Endothelial cell of umbilical vein (primary cell): ENCODE results near the gene PPP2R5B. TPM values are rescaled to one million over a fixed set of nuclear protein-coding genes. Genes with fewer than 3 reads are reported as not detected.

Experiments used
- BruUV-seq: library from RNA; stranded (reverse); fragments of 400-500 nt; replicated peaks from 2 replicates; lab custom pipeline; 2021; lab: Mats Ljungman, UMichigan
- CTCF ChIA-PET: fragments of 300-600, 350-600 bp; sonication (Branson Sonifier 250); formaldehyde crosslinking; loops from one replicate; lab custom pipeline; 2021; ENCODE audit warnings: antibody characterized with exemption, inconsistent platforms; lab: Charles Lee
- POLR2A ChIA-PET: fragments of 300-600, 350-600 bp; sonication (Branson Sonifier 250); formaldehyde crosslinking; loops from one replicate; lab custom pipeline; 2021; ENCODE audit warnings: antibody characterized with exemption, inconsistent platforms; lab: Charles Lee
- DNase-seq: peaks from one replicate; pipeline ENCODE4 v3.0.0-alpha.2; 2011; ENCODE audit warnings: low read depth, low spot score
- FAIRE-seq: peaks from 2 replicates; lab custom pipeline; 2011; peaks lifted over from hg19 to GRCh38; lab: Jason Lieb, UNC
- H2AFZ ChIP-seq: 2 replicates; pipeline ENCODE4 v1.6.0; 2012; ENCODE audit warnings: low read depth, low read length, control low read depth, inconsistent platforms
- H3K27ac ChIP-seq: 2 replicates; pipeline ENCODE4 v1.5.1; 2011; ENCODE audit warnings: low read depth, mild to moderate bottlenecking, control low read depth, low read length, moderate library complexity; ENCODE audit not compliant: insufficient read depth
- H3K27me3 ChIP-seq, 2 experiments: 2 replicates each; pipeline versions ENCODE4 v1.6.0 to v1.6.1; 2011; ENCODE audit warnings: low read length in 2 of 2, mixed read lengths in 1 of 2; ENCODE audit not compliant: control insufficient read depth in 2 of 2, insufficient read depth in 2 of 2
- H3K36me3 ChIP-seq, 2 experiments: 2 replicates in 1 of 2; 3 replicates in 1 of 2; pipeline ENCODE4 v1.5.1; 2011; ENCODE audit warnings: low read length in 2 of 2, mild to moderate bottlenecking in 1 of 2, moderate library complexity in 1 of 2; ENCODE audit not compliant: control insufficient read depth in 2 of 2, insufficient read depth in 2 of 2; ENCODE audit errors: extremely low read depth in 1 of 2
- H3K4me1 ChIP-seq: 3 replicates; pipeline ENCODE4 v1.5.1; 2011; ENCODE audit warnings: mild to moderate bottlenecking, low read length; ENCODE audit not compliant: control insufficient read depth, insufficient read depth; ENCODE audit errors: extremely low read depth
- H3K4me2 ChIP-seq: 2 replicates; pipeline ENCODE4 v1.6.1; 2011; ENCODE audit warnings: low read length, control low read depth, mixed read lengths; ENCODE audit not compliant: insufficient read depth
- H3K4me3 ChIP-seq, 3 experiments: fragments of 200-600 bp in 1 of 3; sonication (generic), shearing (Covaris generic) in 1 of 3; replicated peaks in 1 of 3; 2 replicates each; pipeline ENCODE4 v1.5.1; 2011 to 2016; ENCODE audit warnings: control low read depth in 3 of 3, low read length in 3 of 3, mild to moderate bottlenecking in 2 of 3, inconsistent platforms in 1 of 3, low read depth in 1 of 3, moderate library complexity in 1 of 3; ENCODE audit not compliant: insufficient read depth in 1 of 3
- H3K79me2 ChIP-seq: 2 replicates; pipeline ENCODE4 v1.6.0; 2012; ENCODE audit warnings: low read length, inconsistent platforms; ENCODE audit not compliant: control insufficient read depth, insufficient read depth
- H3K9ac ChIP-seq: replicated peaks from 2 replicates; pipeline ENCODE3; 2011; ENCODE audit warnings: low read length, control low read depth; ENCODE audit not compliant: insufficient read depth; ENCODE audit errors: extremely low read depth
- H3K9me1 ChIP-seq: replicated peaks from 3 replicates; pipeline ENCODE4 v1.6.0; 2011; ENCODE audit warnings: mild to moderate bottlenecking, low read length; ENCODE audit not compliant: control insufficient read depth, insufficient read depth; ENCODE audit errors: extremely low read depth
- H3K9me3 ChIP-seq: replicated peaks from 2 replicates; pipeline ENCODE4 v1.5.1; 2012; ENCODE audit warnings: low read length, inconsistent platforms; ENCODE audit not compliant: control insufficient read depth, insufficient read depth
- H4K20me1 ChIP-seq: replicated peaks from 2 replicates; pipeline ENCODE3; 2011; ENCODE audit warnings: mild to moderate bottlenecking, low read length; ENCODE audit not compliant: control insufficient read depth, insufficient read depth; ENCODE audit errors: extremely low read depth
- EZH2 ChIP-seq: IDR thresholded peaks from 2 replicates; pipeline ENCODE4 v1.6.1; 2012; ENCODE audit warnings: borderline replicate concordance, low read depth, mild to moderate bottlenecking, moderate library complexity, low read length, inconsistent platforms; ENCODE audit not compliant: severe bottlenecking
- FOS ChIP-seq: IDR thresholded peaks from 2 replicates; pipeline ENCODE4 v1.6.1; 2011; ENCODE audit warnings: mild to moderate bottlenecking, low read length, moderate library complexity, borderline replicate concordance; ENCODE audit not compliant: insufficient read depth
- GATA2 ChIP-seq: IDR thresholded peaks from 2 replicates; pipeline ENCODE4 v1.7.0; 2011; ENCODE audit warnings: low read depth, mild to moderate bottlenecking, moderate library complexity, mixed read lengths, low read length; ENCODE audit not compliant: insufficient read length, insufficient read depth
- JUN ChIP-seq: IDR thresholded peaks from 2 replicates; pipeline ENCODE4 v1.6.1; 2011; ENCODE audit warnings: borderline replicate concordance, low read depth; ENCODE audit not compliant: insufficient read length, insufficient read depth
- MYC ChIP-seq: IDR thresholded peaks from one replicate; pipeline ENCODE4 v1.6.1; 2011; ENCODE audit warnings: mild to moderate bottlenecking, low read depth, low read length
- POLR2A ChIP-seq: IDR thresholded peaks from 2 replicates; pipeline ENCODE4 v1.6.1; 2012; ENCODE audit warnings: low read depth, mild to moderate bottlenecking, control low read depth, low read length
- POLR2AphosphoS5 ChIP-seq: IDR thresholded peaks from 2 replicates; pipeline ENCODE4 v1.6.1; 2012; ENCODE audit warnings: low read depth, mild to moderate bottlenecking, control low read depth, low read length, moderate library complexity; ENCODE audit not compliant: insufficient read depth
- dilution Hi-C: fragments of 300-500 bp; cut with MboI; formaldehyde crosslinking; loops from one replicate; pipeline ENCODE4 v1.15.0; 2019; ENCODE audit warnings: low sequenced_read_pairs; ENCODE audit not compliant: extremely low pct_ligation_motif_present
- intact Hi-C: fragments of 100-400 bp; cut with micrococcal nuclease; formaldehyde crosslinking; loops from one replicate; pipeline ENCODE4 v1.10.0; 2022
- polyA plus RNA-seq, 4 experiments: library from polyadenylated mRNA; depleted of rRNA in 3 of 4; stranded (reverse) in 3 of 4; unstranded in 1 of 4; fragments of >200 nt; gene quantifications; 2 replicates each; pipeline versions ENCODE4 v1.2.1 to v1.2.3, GENCODE V29; 2011 to 2012; ENCODE audit warnings: missing spikeins in 1 of 4
- total RNA-seq: library from RNA; stranded (reverse); gene quantifications from 2 replicates; pipeline ENCODE4 v1.2.3, GENCODE V29; 2021
- TF ChIP-seq, protein P1 (sequence below), 2 donors: IDR thresholded peaks; 1 replicate in 1 of 2; 2 replicates in 1 of 2; pipeline ENCODE4 v1.5.1; 2011; ENCODE audit warnings: low read length in 2 of 2, mild to moderate bottlenecking in 2 of 2, moderate library complexity in 2 of 2, control low read depth in 1 of 2, inconsistent platforms in 1 of 2, low read depth in 1 of 2; ENCODE audit not compliant: insufficient read depth in 1 of 2; ENCODE audit errors: extremely low read depth in 1 of 2
- TF ChIP-seq, protein P2 (sequence below): IDR thresholded peaks from 2 replicates; pipeline ENCODE4 v1.6.1; 2011; ENCODE audit not compliant: insufficient read depth, insufficient read length

The PPP2R5B gene
- total and polyA plus RNA-seq, 2 donors (not counting 3 experiments of a cell fraction or from before 2014, with no cell fraction given): 17.6 to 17.8 TPM

DNA sequence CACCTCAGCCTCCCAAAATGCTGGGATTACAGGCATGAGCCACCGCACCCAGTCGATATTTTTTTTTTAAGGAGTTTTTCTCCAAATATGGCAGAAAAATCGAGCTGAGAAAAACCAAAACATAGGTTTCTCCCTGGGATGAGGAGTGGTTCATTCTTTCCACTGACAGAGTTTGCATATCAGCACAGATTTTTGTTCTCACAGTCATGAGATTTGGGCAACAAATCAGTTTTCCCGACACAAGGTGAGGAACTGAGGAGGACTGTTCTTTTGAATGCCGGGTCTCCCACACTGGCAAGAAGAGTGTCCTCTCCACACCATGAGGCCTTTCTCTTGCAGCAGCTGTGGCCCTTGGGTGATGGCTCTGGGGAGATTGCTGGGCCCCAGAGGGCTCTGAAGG, 42.2 kb upstream of the PPP2R5B start:
- intact Hi-C loops: no loop called here
- Histone ChIP-seq H3K4me3 (no peak overlapping the region), H3K9ac (no peak overlapping the region), H3K27ac (no peak overlapping the region), H3K9me3 (no peaks in the 10 kb centered on the region), H3K9me1 (no peaks in the 10 kb centered on the region), H3K27me3 (no peaks in the 10 kb centered on the region), H3K36me3 (no peaks in the 10 kb centered on the region), H3K4me2 (no peak overlapping the region), H2AFZ (no peak overlapping the region), H4K20me1 (no peaks in the 10 kb centered on the region), H3K79me2 (peaks cover 11% of the 10 kb centered on the region), H3K4me1 (peaks cover 17% of the 10 kb centered on the region)
- DNase-seq (no peak), FAIRE-seq (no peak)
- CTCF ChIA-PET: interaction anchor here (1.3 to 2.7 kb wide), 5 partner anchors 13 to 132 kb away, joined by 3 to 7 read pairs (median 5); partner anchors contain the start of genes ARL2 and CDC42BPG
- dilution Hi-C loops: no loop called here
- POLR2A ChIA-PET: no interaction called here
- TF ChIP-seq JUN: no peak
- TF ChIP-seq GATA2: no peak
- no peak for TF ChIP-seq POLR2AphosphoS5
- TF ChIP-seq EZH2: no peak
- no peak for TF ChIP-seq FOS
- TF ChIP-seq, protein P1, sequence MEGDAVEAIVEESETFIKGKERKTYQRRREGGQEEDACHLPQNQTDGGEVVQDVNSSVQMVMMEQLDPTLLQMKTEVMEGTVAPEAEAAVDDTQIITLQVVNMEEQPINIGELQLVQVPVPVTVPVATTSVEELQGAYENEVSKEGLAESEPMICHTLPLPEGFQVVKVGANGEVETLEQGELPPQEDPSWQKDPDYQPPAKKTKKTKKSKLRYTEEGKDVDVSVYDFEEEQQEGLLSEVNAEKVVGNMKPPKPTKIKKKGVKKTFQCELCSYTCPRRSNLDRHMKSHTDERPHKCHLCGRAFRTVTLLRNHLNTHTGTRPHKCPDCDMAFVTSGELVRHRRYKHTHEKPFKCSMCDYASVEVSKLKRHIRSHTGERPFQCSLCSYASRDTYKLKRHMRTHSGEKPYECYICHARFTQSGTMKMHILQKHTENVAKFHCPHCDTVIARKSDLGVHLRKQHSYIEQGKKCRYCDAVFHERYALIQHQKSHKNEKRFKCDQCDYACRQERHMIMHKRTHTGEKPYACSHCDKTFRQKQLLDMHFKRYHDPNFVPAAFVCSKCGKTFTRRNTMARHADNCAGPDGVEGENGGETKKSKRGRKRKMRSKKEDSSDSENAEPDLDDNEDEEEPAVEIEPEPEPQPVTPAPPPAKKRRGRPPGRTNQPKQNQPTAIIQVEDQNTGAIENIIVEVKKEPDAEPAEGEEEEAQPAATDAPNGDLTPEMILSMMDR (IDR thresholded peaks at IDR 0.05; ENCODE audit: extremely low read depth in 1 of 2, insufficient read depth in 1 of 2, low read depth in 1 of 2, low read length in 2 of 2): no peak
- no peak for TF ChIP-seq MYC
- no peak for TF ChIP-seq POLR2A
- TF ChIP-seq, protein P2, sequence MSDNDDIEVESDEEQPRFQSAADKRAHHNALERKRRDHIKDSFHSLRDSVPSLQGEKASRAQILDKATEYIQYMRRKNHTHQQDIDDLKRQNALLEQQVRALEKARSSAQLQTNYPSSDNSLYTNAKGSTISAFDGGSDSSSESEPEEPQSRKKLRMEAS: no peak
- no TSS peak for BruUV-seq
